ENCODE data around the gene USP2.

GRCh38 chr11:119373921-119374631 is 7.4 kb downstream of the USP2 start:
- TF ChIP-seq EZH2 (IDR thresholded peaks at IDR 0.05; ENCODE audit: borderline replicate concordance, low read length) = no peak
- peak; percentile 94 to 96 for TF ChIP-seq CTCF (conservative IDR thresholded peaks at IDR 0.05 in 1 of 2, IDR thresholded peaks at IDR 0.05 in 1 of 2; ENCODE audit: extremely low read depth in 1 of 2, insufficient read depth in 1 of 2, low read depth in 1 of 2, low read length in 2 of 2)

Measured in mammary epithelial cell (primary cell).